ENCODE measurements around the gene CLDN9. TPM values are rescaled to one million over a fixed set of nuclear protein-coding genes. Genes with fewer than 3 reads are reported as not detected.

CLDN9 gene
- total and polyA plus RNA-seq, 2 donors (not counting 1 experiment from before 2014, with no cell fraction given): 0.04 TPM; not detected in 1

DNA sequence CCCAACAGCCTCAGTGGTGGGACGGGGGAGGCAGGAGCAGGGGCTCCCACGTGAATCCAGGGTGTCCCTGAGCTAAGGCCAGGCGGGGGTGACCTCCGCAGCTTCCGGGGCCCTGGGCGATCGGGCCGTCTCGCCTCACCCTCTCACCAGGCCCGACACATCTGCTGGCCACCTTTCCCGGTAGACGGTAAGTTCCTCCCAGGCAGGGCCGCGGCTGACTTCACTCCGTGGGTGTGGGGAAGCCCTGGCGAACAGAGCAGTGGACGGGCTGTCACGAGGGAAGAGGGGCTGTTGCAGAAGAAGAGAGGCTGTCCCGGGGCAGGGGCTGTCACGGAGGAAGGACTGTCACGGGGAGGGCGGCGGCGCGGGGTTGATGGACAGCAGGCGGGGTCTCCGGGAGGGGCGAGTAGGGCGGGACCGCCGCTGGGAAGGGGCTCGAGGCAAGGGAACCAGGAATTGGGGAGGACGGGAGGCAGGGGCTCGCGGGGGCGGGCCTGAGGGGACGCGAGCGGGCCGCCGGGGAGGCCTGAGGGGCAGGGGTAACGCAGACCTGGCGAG lies 33.0 kb upstream of the CLDN9 start:
- ChIA-PET CTCF (interaction anchor here (1.8 kb wide), 1 partner anchor 49 kb away, joined by 8 read pairs; no protein-coding TSS in a partner anchor), POLR2A (interaction anchor here (0.5 to 1.5 kb wide), 4 partner anchors 12 to 180 kb away, joined by 3 to 10 read pairs (median 4); no protein-coding TSS in a partner anchor)
- intact Hi-C loops (cut with micrococcal nuclease): loop anchor here (1.0 to 5.0 kb wide), 4 partner anchors 10 to 202 kb away; partner anchors contain the start of genes ELOB, FLYWCH2 and PAQR4
- Mint-ChIP-seq H3K9me3 (ENCODE audit: insufficient read depth) (no peaks in the 10 kb centered on the region), H3K27ac (peak overlapping the region; percentile 3), H3K4me3 (peak overlapping the region; percentile 66), H3K27me3 (no peaks in the 10 kb centered on the region), H3K4me1 (peaks cover 21% of the 10 kb centered on the region)
- TF ChIP-seq EZH2 (IDR thresholded peaks at IDR 0.05; ENCODE audit: borderline replicate concordance, insufficient read depth, low read depth, low read length, poor library complexity, severe bottlenecking): no peak
- TF ChIP-seq, protein P1, sequence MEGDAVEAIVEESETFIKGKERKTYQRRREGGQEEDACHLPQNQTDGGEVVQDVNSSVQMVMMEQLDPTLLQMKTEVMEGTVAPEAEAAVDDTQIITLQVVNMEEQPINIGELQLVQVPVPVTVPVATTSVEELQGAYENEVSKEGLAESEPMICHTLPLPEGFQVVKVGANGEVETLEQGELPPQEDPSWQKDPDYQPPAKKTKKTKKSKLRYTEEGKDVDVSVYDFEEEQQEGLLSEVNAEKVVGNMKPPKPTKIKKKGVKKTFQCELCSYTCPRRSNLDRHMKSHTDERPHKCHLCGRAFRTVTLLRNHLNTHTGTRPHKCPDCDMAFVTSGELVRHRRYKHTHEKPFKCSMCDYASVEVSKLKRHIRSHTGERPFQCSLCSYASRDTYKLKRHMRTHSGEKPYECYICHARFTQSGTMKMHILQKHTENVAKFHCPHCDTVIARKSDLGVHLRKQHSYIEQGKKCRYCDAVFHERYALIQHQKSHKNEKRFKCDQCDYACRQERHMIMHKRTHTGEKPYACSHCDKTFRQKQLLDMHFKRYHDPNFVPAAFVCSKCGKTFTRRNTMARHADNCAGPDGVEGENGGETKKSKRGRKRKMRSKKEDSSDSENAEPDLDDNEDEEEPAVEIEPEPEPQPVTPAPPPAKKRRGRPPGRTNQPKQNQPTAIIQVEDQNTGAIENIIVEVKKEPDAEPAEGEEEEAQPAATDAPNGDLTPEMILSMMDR (IDR thresholded peaks at IDR 0.05): no peak
- H3K4me1 ChIP-seq (ENCODE audit: control insufficient read depth in 2 of 2, insufficient read depth in 2 of 2, low read length in 2 of 2): peaks cover 18 to 39% of the 10 kb centered on the region in 2 donors
- H3K36me3 ChIP-seq (replicated peaks in 1 of 2; ENCODE audit: control extremely low read depth in 1 of 2, control insufficient read depth in 1 of 2, extremely low read depth in 1 of 2, insufficient read depth in 2 of 2, low read length in 1 of 2): no peaks in the 10 kb centered on the region
- H3K4me3 ChIP-seq (ENCODE audit: control extremely low read depth in 1 of 5, extremely low read depth in 1 of 5, insufficient read depth in 1 of 5, low read depth in 2 of 5, low read length in 4 of 5): peak overlapping the region in 4 of 5 experiments; percentile 74 to 96 (median 86)
- H4K20me1 ChIP-seq (ENCODE audit: control insufficient read depth, insufficient read depth, low read length, poor library complexity, severe bottlenecking): peaks cover 5% of the 10 kb centered on the region
- DNase-seq: peak; percentile 39
- H3K27ac ChIP-seq (ENCODE audit: low read length in 2 of 2): no peak overlapping the region
- H2AFZ ChIP-seq (ENCODE audit: insufficient read depth, low read depth, low read length, poor library complexity, severe bottlenecking): peak overlapping the region; percentile 94
- peak overlapping the region; percentile 98 for H3K9ac ChIP-seq (ENCODE audit: low read length)
- ATAC-seq (ENCODE audit: low read depth): no peak
- no peaks in the 10 kb centered on the region for H3K9me3 ChIP-seq (ENCODE audit: control extremely low read depth in 1 of 3, control insufficient read depth in 2 of 3, insufficient read depth in 1 of 3, low read length in 2 of 3)
- peaks cover 6% of the 10 kb centered on the region for H3K79me2 ChIP-seq (ENCODE audit: control insufficient read depth, insufficient read depth, low read length)
- peaks cover 0 to 8% (median 1%) of the 10 kb centered on the region in 4 experiments for H3K27me3 ChIP-seq (replicated peaks in 1 of 4; ENCODE audit: control extremely low read depth in 1 of 4, control insufficient read depth in 3 of 4, insufficient read depth in 4 of 4, low read length in 3 of 4)
- peak overlapping the region; percentile 99 for H3K4me2 ChIP-seq (replicated peaks; ENCODE audit: low read depth, low read length, poor library complexity, severe bottlenecking)
- WGBS (ENCODE audit: insufficient coverage): 7% methylated on average over 43 of the region's 43 CpGs
